PC-9 (cell line): ENCODE measurements around the gene CALB2. TPM values are rescaled to one million over a fixed set of nuclear protein-coding genes. Genes with fewer than 3 reads are reported as not detected.

ENCODE experiments used
- BruUV-seq: library from RNA; stranded (reverse); fragments of 400-500 nt; replicated peaks from 2 replicates; lab custom pipeline; 2021; lab: Mats Ljungman, UMichigan
- CTCF ChIA-PET: fragments of 300-600 bp; sonication (Branson Sonifier 250); formaldehyde crosslinking; loops from one replicate; lab custom pipeline; 2022; ENCODE audit warnings: antibody characterized with exemption; lab: Charles Lee
- POLR2A ChIA-PET: fragments of 300-600 bp; sonication (Branson Sonifier 250); formaldehyde crosslinking; loops from one replicate; lab custom pipeline; 2022; ENCODE audit warnings: antibody characterized with exemption; ENCODE audit not compliant: unreplicated experiment; lab: Charles Lee
- DNase-seq, 2 experiments: peaks; one replicate each; pipeline versions ENCODE4 v3.0.0 to v3.0.0-alpha.2; 2015 to 2022; ENCODE audit warnings: mixed read lengths in 1 of 2
- H2AFZ ChIP-seq: fragments of 200-600 bp; sonication (generic); 2 replicates; pipeline ENCODE4 v1.8.1; 2017; ENCODE audit warnings: antibody characterized with exemption
- H3F3A ChIP-seq: fragments of 200-600 bp; sonication (generic); 2 replicates; pipeline ENCODE4 v1.8.1; 2017; ENCODE audit warnings: antibody characterized with exemption, mild to moderate bottlenecking, low read depth; ENCODE audit not compliant: insufficient read depth
- H3K27ac ChIP-seq: fragments of 200-600 bp; sonication (generic); 2 replicates; pipeline ENCODE4 v1.6.1; 2016; ENCODE audit warnings: mixed run types
- H3K27me3 ChIP-seq: fragments of 200-600 bp; sonication (generic); 2 replicates; pipeline ENCODE4 v1.6.1; 2016; ENCODE audit warnings: low read depth, mixed run types; ENCODE audit not compliant: insufficient read depth
- H3K36me3 ChIP-seq: fragments of 200-600 bp; sonication (generic); 2 replicates; pipeline ENCODE4 v1.6.1; 2016; ENCODE audit warnings: low read depth, mixed run types
- H3K4me1 ChIP-seq: fragments of 200-600 bp; sonication (generic); replicated peaks from 2 replicates; pipeline ENCODE4 v1.6.1; 2016; ENCODE audit warnings: mixed run types; ENCODE audit not compliant: insufficient read depth
- H3K4me2 ChIP-seq: fragments of 200-600 bp; sonication (generic); 2 replicates; pipeline ENCODE4 v1.6.1; 2017; ENCODE audit warnings: mixed run types
- H3K4me3 ChIP-seq: fragments of 200-600 bp; sonication (generic); 2 replicates; pipeline ENCODE4 v1.6.1; 2016; ENCODE audit warnings: mixed run types
- H3K79me2 ChIP-seq: fragments of 200-600 bp; sonication (generic); 2 replicates; pipeline ENCODE4 v1.6.1; 2017; ENCODE audit warnings: low read depth, mixed run types
- H3K9me2 ChIP-seq: fragments of 200-600 bp; sonication (generic); 2 replicates; pipeline ENCODE4 v1.8.1; 2017; ENCODE audit warnings: mild to moderate bottlenecking; ENCODE audit not compliant: insufficient read depth
- H3K9me3 ChIP-seq: fragments of 200-600 bp; sonication (generic); 2 replicates; pipeline ENCODE4 v1.8.1; 2016; ENCODE audit warnings: low read depth; ENCODE audit not compliant: insufficient read depth
- H4K20me1 ChIP-seq: fragments of 200-600 bp; sonication (generic); 2 replicates; pipeline ENCODE4 v1.8.1; 2017; ENCODE audit not compliant: insufficient read depth
- EZH2 ChIP-seq: fragments of 200-600 bp; sonication (generic); IDR thresholded peaks from 2 replicates; pipeline ENCODE4 v1.8.0; 2017; ENCODE audit warnings: antibody characterized with exemption, low read depth
- intact Hi-C: fragments of 100-400 bp; cut with micrococcal nuclease; formaldehyde crosslinking; loops from one replicate; pipeline ENCODE4 v1.10.0; 2022; ENCODE audit not compliant: unreplicated experiment
- total RNA-seq: library from RNA; stranded (reverse); gene quantifications from 2 replicates; pipeline ENCODE4 v1.2.3, GENCODE V29; 2021
- TF ChIP-seq, protein P1 (sequence below): fragments of 200-600 bp; sonication (generic); conservative IDR thresholded peaks from 2 replicates; pipeline ENCODE4 v1.6.1; 2017; ENCODE audit warnings: mixed run types, antibody characterized with exemption, mild to moderate bottlenecking, moderate library complexity

CALB2 gene
- total RNA-seq, 1 experiment from 2014 or later = 135 TPM

- Histone ChIP-seq H3F3A (peaks cover 19% of the 10 kb centered on the region), H2AFZ (no peak overlapping the region), H3K4me3 (no peak overlapping the region), H3K36me3 (no peaks in the 10 kb centered on the region), H3K9me3 (no peaks in the 10 kb centered on the region), H3K4me1 (peaks cover 33% of the 10 kb centered on the region), H3K79me2 (no peaks in the 10 kb centered on the region), H3K4me2 (no peak overlapping the region), H3K27ac (no peak overlapping the region), H3K9me2 (no peaks in the 10 kb centered on the region), H3K27me3 (no peaks in the 10 kb centered on the region), H4K20me1 (no peaks in the 10 kb centered on the region)
- TF ChIP-seq EZH2 = no peak
- TF ChIP-seq, protein P1, sequence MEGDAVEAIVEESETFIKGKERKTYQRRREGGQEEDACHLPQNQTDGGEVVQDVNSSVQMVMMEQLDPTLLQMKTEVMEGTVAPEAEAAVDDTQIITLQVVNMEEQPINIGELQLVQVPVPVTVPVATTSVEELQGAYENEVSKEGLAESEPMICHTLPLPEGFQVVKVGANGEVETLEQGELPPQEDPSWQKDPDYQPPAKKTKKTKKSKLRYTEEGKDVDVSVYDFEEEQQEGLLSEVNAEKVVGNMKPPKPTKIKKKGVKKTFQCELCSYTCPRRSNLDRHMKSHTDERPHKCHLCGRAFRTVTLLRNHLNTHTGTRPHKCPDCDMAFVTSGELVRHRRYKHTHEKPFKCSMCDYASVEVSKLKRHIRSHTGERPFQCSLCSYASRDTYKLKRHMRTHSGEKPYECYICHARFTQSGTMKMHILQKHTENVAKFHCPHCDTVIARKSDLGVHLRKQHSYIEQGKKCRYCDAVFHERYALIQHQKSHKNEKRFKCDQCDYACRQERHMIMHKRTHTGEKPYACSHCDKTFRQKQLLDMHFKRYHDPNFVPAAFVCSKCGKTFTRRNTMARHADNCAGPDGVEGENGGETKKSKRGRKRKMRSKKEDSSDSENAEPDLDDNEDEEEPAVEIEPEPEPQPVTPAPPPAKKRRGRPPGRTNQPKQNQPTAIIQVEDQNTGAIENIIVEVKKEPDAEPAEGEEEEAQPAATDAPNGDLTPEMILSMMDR = no peak
- no TSS peak for BruUV-seq
- no peak for DNase-seq
- POLR2A ChIA-PET = no interaction called here
- intact Hi-C loops = no loop called here
- CTCF ChIA-PET = interaction anchor here (0.5 kb wide), 1 partner anchor 34 kb away, joined by 3 read pairs; no protein-coding TSS in a partner anchor
Observed at GRCh38 chr16:71352963-71353460, 5.5 kb upstream of the CALB2 start.

DNA sequence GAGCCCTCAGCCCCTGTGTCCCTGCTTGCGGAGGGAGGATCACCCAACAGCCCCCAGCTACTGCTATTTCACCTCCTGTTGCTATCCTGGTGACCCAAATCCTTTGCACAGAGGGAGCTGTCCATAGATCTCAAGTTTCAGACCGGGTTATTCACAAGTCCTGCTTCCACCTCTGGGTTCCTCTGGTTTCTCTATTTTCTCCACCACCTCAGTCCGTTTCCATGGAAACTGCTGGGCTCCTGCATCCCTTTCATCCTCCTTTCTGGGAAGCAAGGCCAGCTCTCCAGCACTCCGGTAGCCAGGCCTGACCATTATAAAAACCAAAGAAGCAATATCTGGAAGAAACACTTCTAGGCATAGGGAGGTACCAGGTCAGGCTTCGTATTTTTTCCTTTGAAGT lies 4.8 kb upstream of the CALB2 start:
- POLR2A ChIA-PET = no interaction called here
- no peaks in the 10 kb centered on the region for H4K20me1 ChIP-seq
- DNase-seq = no peak
- H3K4me2 ChIP-seq = no peak overlapping the region
- no TSS peak for BruUV-seq
- peaks cover 37% of the 10 kb centered on the region for H3K4me1 ChIP-seq
- H3K9me3 ChIP-seq = no peaks in the 10 kb centered on the region
- intact Hi-C loops = no loop called here
- peaks cover 2% of the 10 kb centered on the region for H3K79me2 ChIP-seq
- TF ChIP-seq, protein P1 = no peak
- TF ChIP-seq EZH2 = no peak
- H3F3A ChIP-seq = peaks cover 19% of the 10 kb centered on the region
- H3K4me3 ChIP-seq = no peak overlapping the region
- no peak overlapping the region for H3K27ac ChIP-seq
- no peak overlapping the region for H2AFZ ChIP-seq
- CTCF ChIA-PET = interaction anchor here (0.8 kb wide), 1 partner anchor 58 kb away, joined by 4 read pairs; no protein-coding TSS in a partner anchor
- H3K27me3 ChIP-seq = no peaks in the 10 kb centered on the region
- H3K9me2 ChIP-seq = no peaks in the 10 kb centered on the region
- H3K36me3 ChIP-seq = no peaks in the 10 kb centered on the region

DNA sequence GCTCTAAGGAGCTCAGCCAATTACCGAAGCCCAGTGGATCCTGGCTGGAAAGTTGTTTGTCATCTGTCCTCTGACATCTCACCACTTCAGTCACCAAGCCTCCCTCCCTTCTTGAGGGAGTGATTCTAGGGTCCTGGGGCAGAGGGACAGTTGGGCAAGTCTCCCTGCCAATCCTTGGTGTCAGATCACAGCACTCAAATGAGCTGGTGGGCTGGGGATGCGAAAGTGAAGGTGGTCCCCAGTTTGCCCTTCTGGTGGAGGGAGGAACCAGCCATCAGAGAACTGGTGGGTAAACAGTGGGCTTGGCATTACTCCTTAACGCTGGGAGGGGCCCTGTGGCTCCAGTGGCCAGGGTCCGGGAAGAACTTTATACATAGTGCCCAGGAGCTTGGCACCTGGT lies 4.4 kb upstream of the CALB2 start:
- intact Hi-C loops = no loop called here
- no peaks in the 10 kb centered on the region for H3K27me3 ChIP-seq
- no peak overlapping the region for H3K27ac ChIP-seq
- ChIA-PET CTCF (interaction anchor here (0.8 kb wide), 1 partner anchor 58 kb away, joined by 4 read pairs; no protein-coding TSS in a partner anchor), POLR2A (no interaction called here)
- no peak for DNase-seq
- H3K36me3 ChIP-seq = no peaks in the 10 kb centered on the region; the same call in 1 of the 2 replicates
- H2AFZ ChIP-seq = no peak overlapping the region
- H3K4me2 ChIP-seq = no peak overlapping the region
- H3K9me2 ChIP-seq = no peaks in the 10 kb centered on the region
- peaks cover 7% of the 10 kb centered on the region for H3K79me2 ChIP-seq
- no peaks in the 10 kb centered on the region for H3K9me3 ChIP-seq
- no TSS peak for BruUV-seq
- TF ChIP-seq, protein P1 = no peak
- TF ChIP-seq EZH2 = no peak
- no peak overlapping the region for H3K4me3 ChIP-seq
- H4K20me1 ChIP-seq = no peaks in the 10 kb centered on the region
- peaks cover 24% of the 10 kb centered on the region for H3F3A ChIP-seq
- H3K4me1 ChIP-seq = peaks cover 37% of the 10 kb centered on the region
